Endothelial cell of umbilical vein (primary cell): ENCODE data around the gene RIPK3. TPM values are rescaled to one million over a fixed set of nuclear protein-coding genes. Genes with fewer than 3 reads are reported as not detected.

Experiments
- BruUV-seq: library from RNA; stranded (reverse); fragments of 400-500 nt; replicated peaks from 2 replicates; lab custom pipeline; 2021; lab: Mats Ljungman, UMichigan
- CTCF ChIA-PET: fragments of 300-600, 350-600 bp; sonication (Branson Sonifier 250); formaldehyde crosslinking; loops from one replicate; lab custom pipeline; 2021; ENCODE audit warnings: antibody characterized with exemption, inconsistent platforms; lab: Charles Lee
- POLR2A ChIA-PET: fragments of 300-600, 350-600 bp; sonication (Branson Sonifier 250); formaldehyde crosslinking; loops from one replicate; lab custom pipeline; 2021; ENCODE audit warnings: antibody characterized with exemption, inconsistent platforms; lab: Charles Lee
- DNase-seq: peaks from one replicate; pipeline ENCODE4 v3.0.0-alpha.2; 2011; ENCODE audit warnings: low read depth, low spot score
- FAIRE-seq: peaks from 2 replicates; lab custom pipeline; 2011; peaks lifted over from hg19 to GRCh38; lab: Jason Lieb, UNC
- H2AFZ ChIP-seq: 2 replicates; pipeline ENCODE4 v1.6.0; 2012; ENCODE audit warnings: low read depth, low read length, control low read depth, inconsistent platforms
- H3K27ac ChIP-seq: 2 replicates; pipeline ENCODE4 v1.5.1; 2011; ENCODE audit warnings: low read depth, mild to moderate bottlenecking, control low read depth, low read length, moderate library complexity; ENCODE audit not compliant: insufficient read depth
- H3K27me3 ChIP-seq, 2 experiments: 2 replicates each; pipeline versions ENCODE4 v1.6.0 to v1.6.1; 2011; ENCODE audit warnings: low read length in 2 of 2, mixed read lengths in 1 of 2; ENCODE audit not compliant: control insufficient read depth in 2 of 2, insufficient read depth in 2 of 2
- H3K36me3 ChIP-seq, 2 experiments: 2 replicates in 1 of 2; 3 replicates in 1 of 2; pipeline ENCODE4 v1.5.1; 2011; ENCODE audit warnings: low read length in 2 of 2, mild to moderate bottlenecking in 1 of 2, moderate library complexity in 1 of 2; ENCODE audit not compliant: control insufficient read depth in 2 of 2, insufficient read depth in 2 of 2; ENCODE audit errors: extremely low read depth in 1 of 2
- H3K4me1 ChIP-seq: 3 replicates; pipeline ENCODE4 v1.5.1; 2011; ENCODE audit warnings: mild to moderate bottlenecking, low read length; ENCODE audit not compliant: control insufficient read depth, insufficient read depth; ENCODE audit errors: extremely low read depth
- H3K4me2 ChIP-seq: 2 replicates; pipeline ENCODE4 v1.6.1; 2011; ENCODE audit warnings: low read length, control low read depth, mixed read lengths; ENCODE audit not compliant: insufficient read depth
- H3K4me3 ChIP-seq, 3 experiments: fragments of 200-600 bp in 1 of 3; sonication (generic), shearing (Covaris generic) in 1 of 3; replicated peaks in 1 of 3; 2 replicates each; pipeline ENCODE4 v1.5.1; 2011 to 2016; ENCODE audit warnings: control low read depth in 3 of 3, low read length in 3 of 3, mild to moderate bottlenecking in 2 of 3, inconsistent platforms in 1 of 3, low read depth in 1 of 3, moderate library complexity in 1 of 3; ENCODE audit not compliant: insufficient read depth in 1 of 3
- H3K79me2 ChIP-seq: 2 replicates; pipeline ENCODE4 v1.6.0; 2012; ENCODE audit warnings: low read length, inconsistent platforms; ENCODE audit not compliant: control insufficient read depth, insufficient read depth
- H3K9ac ChIP-seq: replicated peaks from 2 replicates; pipeline ENCODE3; 2011; ENCODE audit warnings: low read length, control low read depth; ENCODE audit not compliant: insufficient read depth; ENCODE audit errors: extremely low read depth
- H3K9me1 ChIP-seq: replicated peaks from 3 replicates; pipeline ENCODE4 v1.6.0; 2011; ENCODE audit warnings: mild to moderate bottlenecking, low read length; ENCODE audit not compliant: control insufficient read depth, insufficient read depth; ENCODE audit errors: extremely low read depth
- H3K9me3 ChIP-seq: replicated peaks from 2 replicates; pipeline ENCODE4 v1.5.1; 2012; ENCODE audit warnings: low read length, inconsistent platforms; ENCODE audit not compliant: control insufficient read depth, insufficient read depth
- H4K20me1 ChIP-seq: replicated peaks from 2 replicates; pipeline ENCODE3; 2011; ENCODE audit warnings: mild to moderate bottlenecking, low read length; ENCODE audit not compliant: control insufficient read depth, insufficient read depth; ENCODE audit errors: extremely low read depth
- EZH2 ChIP-seq: IDR thresholded peaks from 2 replicates; pipeline ENCODE4 v1.6.1; 2012; ENCODE audit warnings: borderline replicate concordance, low read depth, mild to moderate bottlenecking, moderate library complexity, low read length, inconsistent platforms; ENCODE audit not compliant: severe bottlenecking
- FOS ChIP-seq: IDR thresholded peaks from 2 replicates; pipeline ENCODE4 v1.6.1; 2011; ENCODE audit warnings: mild to moderate bottlenecking, low read length, moderate library complexity, borderline replicate concordance; ENCODE audit not compliant: insufficient read depth
- GATA2 ChIP-seq: IDR thresholded peaks from 2 replicates; pipeline ENCODE4 v1.7.0; 2011; ENCODE audit warnings: low read depth, mild to moderate bottlenecking, moderate library complexity, mixed read lengths, low read length; ENCODE audit not compliant: insufficient read length, insufficient read depth
- JUN ChIP-seq: IDR thresholded peaks from 2 replicates; pipeline ENCODE4 v1.6.1; 2011; ENCODE audit warnings: borderline replicate concordance, low read depth; ENCODE audit not compliant: insufficient read length, insufficient read depth
- MYC ChIP-seq: IDR thresholded peaks from one replicate; pipeline ENCODE4 v1.6.1; 2011; ENCODE audit warnings: mild to moderate bottlenecking, low read depth, low read length
- POLR2A ChIP-seq: IDR thresholded peaks from 2 replicates; pipeline ENCODE4 v1.6.1; 2012; ENCODE audit warnings: low read depth, mild to moderate bottlenecking, control low read depth, low read length
- POLR2AphosphoS5 ChIP-seq: IDR thresholded peaks from 2 replicates; pipeline ENCODE4 v1.6.1; 2012; ENCODE audit warnings: low read depth, mild to moderate bottlenecking, control low read depth, low read length, moderate library complexity; ENCODE audit not compliant: insufficient read depth
- dilution Hi-C: fragments of 300-500 bp; cut with MboI; formaldehyde crosslinking; loops from one replicate; pipeline ENCODE4 v1.15.0; 2019; ENCODE audit warnings: low sequenced_read_pairs; ENCODE audit not compliant: extremely low pct_ligation_motif_present
- intact Hi-C: fragments of 100-400 bp; cut with micrococcal nuclease; formaldehyde crosslinking; loops from one replicate; pipeline ENCODE4 v1.10.0; 2022
- polyA plus RNA-seq, 4 experiments: library from polyadenylated mRNA; depleted of rRNA in 3 of 4; stranded (reverse) in 3 of 4; unstranded in 1 of 4; fragments of >200 nt; gene quantifications; 2 replicates each; pipeline versions ENCODE4 v1.2.1 to v1.2.3, GENCODE V29; 2011 to 2012; ENCODE audit warnings: missing spikeins in 1 of 4
- total RNA-seq: library from RNA; stranded (reverse); gene quantifications from 2 replicates; pipeline ENCODE4 v1.2.3, GENCODE V29; 2021
- TF ChIP-seq, protein P1 (sequence below), 2 donors: IDR thresholded peaks; 1 replicate in 1 of 2; 2 replicates in 1 of 2; pipeline ENCODE4 v1.5.1; 2011; ENCODE audit warnings: low read length in 2 of 2, mild to moderate bottlenecking in 2 of 2, moderate library complexity in 2 of 2, control low read depth in 1 of 2, inconsistent platforms in 1 of 2, low read depth in 1 of 2; ENCODE audit not compliant: insufficient read depth in 1 of 2; ENCODE audit errors: extremely low read depth in 1 of 2
- TF ChIP-seq, protein P2 (sequence below): IDR thresholded peaks from 2 replicates; pipeline ENCODE4 v1.6.1; 2011; ENCODE audit not compliant: insufficient read depth, insufficient read length

RIPK3 gene
- total and polyA plus RNA-seq, 2 donors (not counting 3 experiments of a cell fraction or from before 2014, with no cell fraction given): 3.1 to 5.1 TPM

GRCh38 chr14:24312736-24313507 is 26.9 kb downstream of the RIPK3 start:
- no peaks in the 10 kb centered on the region for H3K27me3 ChIP-seq
- H3K9ac ChIP-seq: peak overlapping the region; percentile 53
- FAIRE-seq (peak; percentile 99), DNase-seq (peak; percentile 78)
- H3K36me3 ChIP-seq: peaks cover 0 to 2% of the 10 kb centered on the region in 2 experiments
- H3K27ac ChIP-seq: peak overlapping the region; percentile 91
- no peaks in the 10 kb centered on the region for H4K20me1 ChIP-seq
- no peaks in the 10 kb centered on the region for H3K9me3 ChIP-seq
- no peak overlapping the region for H2AFZ ChIP-seq
- no peak overlapping the region for H3K4me3 ChIP-seq
- intact Hi-C loops: loop anchor here (1.0 kb wide), 4 partner anchors 20 to 123 kb away; no protein-coding TSS in a partner anchor
- CTCF ChIA-PET: interaction anchor here (1.1 to 7.4 kb wide), 7 partner anchors 14 to 129 kb away, joined by 3 to 122 read pairs (median 22); partner anchors contain the start of genes DHRS1, NOP9 and TINF2
- H3K79me2 ChIP-seq: no peaks in the 10 kb centered on the region
- peak overlapping the region; percentile 45 for H3K4me2 ChIP-seq
- no peaks in the 10 kb centered on the region for H3K9me1 ChIP-seq
- H3K4me1 ChIP-seq: peaks cover 77% of the 10 kb centered on the region
- BruUV-seq: no TSS peak
- peak; percentile 59 for TF ChIP-seq GATA2
- TF ChIP-seq POLR2A: peak; percentile 44
- TF ChIP-seq POLR2AphosphoS5: peak; percentile 95
- no peak for TF ChIP-seq FOS
- TF ChIP-seq, protein P1, sequence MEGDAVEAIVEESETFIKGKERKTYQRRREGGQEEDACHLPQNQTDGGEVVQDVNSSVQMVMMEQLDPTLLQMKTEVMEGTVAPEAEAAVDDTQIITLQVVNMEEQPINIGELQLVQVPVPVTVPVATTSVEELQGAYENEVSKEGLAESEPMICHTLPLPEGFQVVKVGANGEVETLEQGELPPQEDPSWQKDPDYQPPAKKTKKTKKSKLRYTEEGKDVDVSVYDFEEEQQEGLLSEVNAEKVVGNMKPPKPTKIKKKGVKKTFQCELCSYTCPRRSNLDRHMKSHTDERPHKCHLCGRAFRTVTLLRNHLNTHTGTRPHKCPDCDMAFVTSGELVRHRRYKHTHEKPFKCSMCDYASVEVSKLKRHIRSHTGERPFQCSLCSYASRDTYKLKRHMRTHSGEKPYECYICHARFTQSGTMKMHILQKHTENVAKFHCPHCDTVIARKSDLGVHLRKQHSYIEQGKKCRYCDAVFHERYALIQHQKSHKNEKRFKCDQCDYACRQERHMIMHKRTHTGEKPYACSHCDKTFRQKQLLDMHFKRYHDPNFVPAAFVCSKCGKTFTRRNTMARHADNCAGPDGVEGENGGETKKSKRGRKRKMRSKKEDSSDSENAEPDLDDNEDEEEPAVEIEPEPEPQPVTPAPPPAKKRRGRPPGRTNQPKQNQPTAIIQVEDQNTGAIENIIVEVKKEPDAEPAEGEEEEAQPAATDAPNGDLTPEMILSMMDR (IDR thresholded peaks at IDR 0.05; ENCODE audit: extremely low read depth in 1 of 2, insufficient read depth in 1 of 2, low read depth in 1 of 2, low read length in 2 of 2): no peak
- peak; percentile 43 for TF ChIP-seq MYC
- no peak for TF ChIP-seq EZH2
- TF ChIP-seq JUN: peak; percentile 45
- TF ChIP-seq, protein P2, sequence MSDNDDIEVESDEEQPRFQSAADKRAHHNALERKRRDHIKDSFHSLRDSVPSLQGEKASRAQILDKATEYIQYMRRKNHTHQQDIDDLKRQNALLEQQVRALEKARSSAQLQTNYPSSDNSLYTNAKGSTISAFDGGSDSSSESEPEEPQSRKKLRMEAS: no peak
- POLR2A ChIA-PET: no interaction called here
- dilution Hi-C loops: no loop called here
